Testis (tissue), 2 donors: ENCODE data around the gene DDX4.

Experiments
- CTCF ChIP-seq, 3 experiments: fragments of 450-650 bp in 2 of 3; fragments of 200-600 bp in 1 of 3; sonication (generic) in 1 of 3; IDR thresholded peaks; one replicate each; pipeline ENCODE4 v1.5.1; 2016 to 2019; ENCODE audit warnings: antibody characterized with exemption in 3 of 3, mild to moderate bottlenecking in 2 of 3, moderate library complexity in 1 of 3
- POLR2A ChIP-seq: fragments of 450-650 bp; IDR thresholded peaks from one replicate; pipeline ENCODE4 v1.6.1; 2017; ENCODE audit warnings: antibody characterized with exemption, mild to moderate bottlenecking, moderate library complexity

- TF ChIP-seq CTCF (IDR thresholded peaks at IDR 0.05) (no peak), POLR2A (no peak)
Measured at GRCh38 chr5:55732585-55732984, 5.3 kb upstream of the DDX4 start.
